GM12891 (cell line): ENCODE data around the gene NRXN3.

Experiments
- PAX5 ChIP-seq: IDR thresholded peaks from 2 replicates; pipeline ENCODE4 v1.6.1; 2011; ENCODE audit warnings: low read length, moderate library complexity, mild to moderate bottlenecking; ENCODE audit not compliant: insufficient read depth, severe bottlenecking
- POLR2A ChIP-seq: IDR thresholded peaks from 2 replicates; pipeline ENCODE4 v1.6.1; 2011; ENCODE audit warnings: low read depth, low read length, control low read depth
- POLR2AphosphoS5 ChIP-seq: IDR thresholded peaks from 2 replicates; pipeline ENCODE4 v1.6.1; 2011; ENCODE audit warnings: low read depth, low read length, control low read depth
- TAF1 ChIP-seq: IDR thresholded peaks from 2 replicates; pipeline ENCODE4 v1.6.1; 2011; ENCODE audit warnings: low read depth, low read length, control low read depth

DNA sequence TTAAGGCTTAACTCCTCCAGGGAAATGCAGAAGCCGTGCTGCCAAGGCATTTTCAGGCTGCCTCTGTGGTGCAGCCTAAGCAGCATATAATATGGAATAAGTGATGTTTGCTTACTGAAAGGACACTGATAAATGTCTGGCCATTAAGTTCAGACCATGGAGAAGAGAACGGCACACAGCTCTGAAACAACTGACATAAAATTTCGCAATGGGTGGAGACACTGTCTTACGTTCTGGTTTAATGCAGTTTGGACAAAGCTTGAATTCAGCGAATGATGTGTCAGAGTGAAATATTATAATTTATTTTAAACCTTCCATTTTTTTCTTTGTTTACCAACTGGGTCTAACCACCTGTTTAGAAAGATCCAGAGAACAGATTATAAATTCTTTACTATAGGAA lies 27.2 kb upstream of the NRXN3 start:
- TF ChIP-seq POLR2A (no peak), POLR2AphosphoS5 (no peak), PAX5 (no peak), TAF1 (no peak)
